GM12801 (cell line): ENCODE results near the gene RCOR2.

ENCODE experiments used
- TF ChIP-seq, protein P1 (sequence below): IDR thresholded peaks from one replicate; pipeline ENCODE4 v1.5.1; 2011; ENCODE audit warnings: control low read depth; ENCODE audit not compliant: insufficient read length; ENCODE audit errors: extremely low read depth

Gene RCOR2

DNA sequence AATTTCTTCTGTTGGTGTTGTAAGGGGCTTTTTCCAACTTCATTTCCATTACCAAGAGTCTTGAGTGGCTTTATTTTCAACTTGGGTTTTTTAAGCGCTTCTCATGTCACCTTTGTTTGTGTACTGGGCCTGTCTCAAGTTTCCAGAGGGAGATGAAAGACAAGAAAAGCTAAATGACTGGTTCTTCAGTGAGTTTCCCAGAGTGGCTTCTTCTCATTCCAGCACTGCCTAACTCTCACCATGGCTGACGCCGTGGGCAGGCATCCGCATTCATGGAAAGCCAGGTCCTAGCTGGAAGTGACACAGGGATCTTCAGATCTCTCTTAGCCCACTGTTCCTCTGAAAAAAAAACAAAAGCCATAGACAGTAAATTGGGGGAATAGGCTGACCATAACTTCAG lies 49.5 kb downstream of the RCOR2 start:
- TF ChIP-seq, protein P1, sequence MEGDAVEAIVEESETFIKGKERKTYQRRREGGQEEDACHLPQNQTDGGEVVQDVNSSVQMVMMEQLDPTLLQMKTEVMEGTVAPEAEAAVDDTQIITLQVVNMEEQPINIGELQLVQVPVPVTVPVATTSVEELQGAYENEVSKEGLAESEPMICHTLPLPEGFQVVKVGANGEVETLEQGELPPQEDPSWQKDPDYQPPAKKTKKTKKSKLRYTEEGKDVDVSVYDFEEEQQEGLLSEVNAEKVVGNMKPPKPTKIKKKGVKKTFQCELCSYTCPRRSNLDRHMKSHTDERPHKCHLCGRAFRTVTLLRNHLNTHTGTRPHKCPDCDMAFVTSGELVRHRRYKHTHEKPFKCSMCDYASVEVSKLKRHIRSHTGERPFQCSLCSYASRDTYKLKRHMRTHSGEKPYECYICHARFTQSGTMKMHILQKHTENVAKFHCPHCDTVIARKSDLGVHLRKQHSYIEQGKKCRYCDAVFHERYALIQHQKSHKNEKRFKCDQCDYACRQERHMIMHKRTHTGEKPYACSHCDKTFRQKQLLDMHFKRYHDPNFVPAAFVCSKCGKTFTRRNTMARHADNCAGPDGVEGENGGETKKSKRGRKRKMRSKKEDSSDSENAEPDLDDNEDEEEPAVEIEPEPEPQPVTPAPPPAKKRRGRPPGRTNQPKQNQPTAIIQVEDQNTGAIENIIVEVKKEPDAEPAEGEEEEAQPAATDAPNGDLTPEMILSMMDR = no peak

DNA sequence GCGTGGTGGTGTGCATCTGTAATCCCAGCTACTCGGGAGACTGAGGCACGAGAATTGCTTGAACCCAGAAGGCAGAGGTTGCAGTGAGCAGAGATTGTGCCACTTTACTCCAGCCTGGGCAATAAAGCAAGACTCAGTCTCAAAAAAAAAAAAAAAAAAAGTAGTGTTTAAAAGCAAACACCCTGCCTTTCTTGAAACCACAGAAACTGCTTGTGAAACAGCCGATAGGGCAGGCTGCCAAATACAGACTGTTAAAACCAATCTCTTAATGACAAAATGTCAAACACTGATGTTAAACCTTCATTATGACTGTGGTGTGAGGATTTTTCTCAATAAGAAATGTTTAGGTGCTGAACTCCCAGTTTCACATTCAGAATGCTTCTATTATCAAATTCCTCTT lies 50.8 kb downstream of the RCOR2 start:
- TF ChIP-seq, protein P1 = no peak

DNA sequence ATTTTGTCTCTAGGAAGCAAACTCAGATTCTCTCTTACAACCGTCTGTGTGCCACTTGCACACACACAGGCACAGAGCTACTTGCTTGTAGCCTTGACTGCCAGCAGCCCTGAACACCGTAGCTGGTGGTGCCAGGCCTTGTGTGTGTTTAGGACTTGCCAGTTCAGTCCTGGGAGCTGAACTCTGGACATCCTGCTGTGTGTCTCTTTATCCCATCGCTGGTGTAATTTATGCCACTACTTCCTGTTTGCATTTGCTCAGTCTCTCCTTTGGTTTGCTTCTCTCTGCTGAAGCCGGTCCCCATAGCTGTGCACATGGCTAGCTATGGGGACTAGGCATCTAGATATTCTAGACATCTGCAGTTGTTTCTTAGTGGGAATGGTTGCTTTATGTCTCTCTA lies 54.0 kb downstream of the RCOR2 start:
- TF ChIP-seq, protein P1 = no peak
